Inflammatory macrophage treated with lipopolysaccharide for 1 hour (primary cell): ENCODE measurements around the gene SPATS2L.

Experiments
- DNase-seq, 2 donors: peaks; one replicate each; pipeline ENCODE4 v3.0.0-alpha.2; 2020 to 2022

Gene SPATS2L

DNA sequence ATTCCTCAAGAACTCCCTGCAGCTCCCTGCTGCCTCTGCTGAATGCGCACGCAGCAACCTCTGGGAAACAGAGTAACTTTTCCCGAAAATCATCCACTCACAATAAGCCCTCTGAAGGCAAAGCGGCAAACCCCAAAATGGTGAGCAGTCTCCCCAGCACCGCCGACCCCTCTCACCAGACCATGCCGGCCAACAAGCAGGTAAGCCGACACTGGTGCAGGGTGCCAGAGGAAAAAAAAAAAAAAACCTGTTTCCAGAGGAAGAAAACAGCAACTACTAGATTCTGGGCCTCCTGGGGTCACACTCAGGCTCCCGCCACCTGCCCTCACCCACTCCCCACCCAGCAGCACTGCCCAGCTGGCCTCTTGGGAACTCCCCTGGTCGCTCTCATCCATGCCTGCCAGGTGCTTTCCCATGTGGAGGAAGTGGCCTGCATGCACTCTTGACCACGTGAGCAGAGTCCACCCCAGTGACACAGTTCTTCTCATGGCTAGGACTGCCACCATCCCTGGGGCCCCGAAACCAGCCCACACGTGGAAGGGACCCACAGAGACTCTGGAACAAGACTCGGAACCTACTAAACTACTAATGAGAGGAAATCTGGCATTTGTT lies 166.5 kb downstream of the SPATS2L start:
- no peak for DNase-seq

- no peak for DNase-seq
These were observed 169.3 kb downstream of the SPATS2L start for GRCh38 chr2:200475795-200476194.

- DNase-seq, result no peak
These were observed 170.3 kb downstream of the SPATS2L start for GRCh38 chr2:200476836-200477235.

DNA sequence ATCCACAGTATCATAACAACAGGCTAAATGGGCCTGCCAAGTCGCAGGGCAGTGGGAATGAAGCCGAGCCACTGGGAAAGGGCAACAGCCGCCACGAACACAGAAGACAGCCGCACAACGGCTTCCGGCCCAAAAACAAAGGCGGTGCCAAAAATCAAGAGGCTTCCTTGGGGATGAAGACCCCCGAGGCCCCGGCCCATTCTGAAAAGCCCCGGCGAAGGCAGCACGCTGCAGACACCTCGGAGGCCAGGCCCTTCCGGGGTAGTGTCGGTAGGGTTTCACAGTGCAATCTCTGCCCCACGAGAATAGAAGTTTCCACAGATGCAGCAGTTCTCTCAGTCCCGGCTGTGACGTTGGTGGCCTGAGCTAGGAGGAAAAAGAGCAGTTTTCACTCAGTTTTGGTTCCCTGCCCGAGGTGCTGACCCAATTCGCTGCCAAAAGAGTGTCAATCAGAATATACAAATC lies 171.2 kb downstream of the SPATS2L start:
- no peak for DNase-seq

DNA sequence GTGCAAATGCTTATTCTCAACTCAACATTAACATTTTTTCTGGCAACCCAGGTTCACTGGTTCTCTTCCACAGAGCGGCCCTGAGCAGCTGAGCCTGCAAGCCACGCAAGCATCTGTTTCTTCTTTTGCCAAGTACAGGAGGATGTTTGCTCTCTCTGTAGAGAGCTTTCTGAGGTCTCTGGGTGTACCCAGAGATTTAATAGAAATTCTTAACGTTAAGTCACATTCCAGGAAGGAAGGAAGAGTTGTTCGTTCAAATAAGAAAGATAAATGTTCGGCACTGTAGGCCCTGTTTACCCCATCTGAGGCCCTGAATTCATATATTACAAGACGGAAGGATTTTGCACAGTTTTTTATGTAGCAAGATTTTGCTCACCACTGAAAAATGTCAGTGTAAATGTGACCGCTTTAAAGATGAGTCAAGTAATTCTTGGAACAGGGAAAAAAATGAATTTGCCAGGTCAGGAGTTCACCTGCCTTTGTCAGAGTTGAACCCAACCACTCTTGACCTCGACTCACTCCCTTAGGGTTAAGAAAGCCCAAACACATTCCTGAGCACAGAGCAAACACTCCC lies 173.3 kb downstream of the SPATS2L start:
- no peak for DNase-seq

GRCh38 chr2:200482194-200482593 lies 175.7 kb downstream of the SPATS2L start:
- no peak for DNase-seq

GRCh38 chr2:200483729-200484198 lies 177.3 kb downstream of the SPATS2L start:
- DNase-seq, result peak in 1 of 2 donors; percentile 27

- no peak for DNase-seq
These were observed 178.4 kb downstream of the SPATS2L start for GRCh38 chr2:200484934-200485333.

DNA sequence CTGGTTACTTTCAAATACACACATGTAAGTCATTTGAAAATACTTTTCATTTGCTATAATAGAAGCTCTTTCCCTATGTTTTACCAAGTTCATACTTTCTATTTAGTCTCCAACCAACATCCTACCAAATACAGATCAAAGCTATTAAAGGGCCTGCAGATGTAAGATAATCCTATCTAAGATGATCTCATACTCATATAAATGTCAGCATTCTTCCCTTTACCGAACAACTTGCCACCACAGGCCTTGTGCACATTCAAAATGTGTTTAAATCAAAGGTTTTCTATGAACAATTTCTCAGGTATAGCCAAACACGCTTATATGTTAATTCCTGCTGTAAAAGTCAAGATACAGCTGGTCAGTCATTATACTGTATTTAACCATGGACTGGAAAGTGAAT lies 180.0 kb downstream of the SPATS2L start:
- DNase-seq, result no peak

- DNase-seq, result no peak
These were observed 181.7 kb downstream of the SPATS2L start for GRCh38 chr2:200488169-200488568.

- no peak for DNase-seq
These were observed 183.5 kb downstream of the SPATS2L start for GRCh38 chr2:200490001-200490400.

GRCh38 chr2:200492656-200493055 lies 186.2 kb downstream of the SPATS2L start:
- DNase-seq, result no peak

DNA sequence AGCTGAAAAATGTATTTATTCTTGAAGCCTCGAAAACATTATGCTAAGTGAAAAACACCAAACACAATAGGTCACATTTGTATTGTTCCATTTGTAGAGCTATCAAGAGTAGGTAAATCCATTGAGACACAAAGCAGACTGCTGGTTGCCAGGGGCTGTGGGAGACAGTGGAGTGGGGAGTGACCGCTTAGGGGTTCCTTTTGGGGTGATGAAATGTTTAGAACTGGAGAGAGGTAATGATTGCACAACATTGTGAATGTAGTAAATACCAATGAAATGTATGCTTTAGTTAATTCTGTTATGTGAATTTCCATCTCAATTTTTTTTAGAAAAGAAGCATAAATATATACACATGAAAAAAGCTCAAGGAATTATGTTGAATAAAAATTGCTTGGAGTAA lies 187.6 kb downstream of the SPATS2L start:
- no peak for DNase-seq

DNA sequence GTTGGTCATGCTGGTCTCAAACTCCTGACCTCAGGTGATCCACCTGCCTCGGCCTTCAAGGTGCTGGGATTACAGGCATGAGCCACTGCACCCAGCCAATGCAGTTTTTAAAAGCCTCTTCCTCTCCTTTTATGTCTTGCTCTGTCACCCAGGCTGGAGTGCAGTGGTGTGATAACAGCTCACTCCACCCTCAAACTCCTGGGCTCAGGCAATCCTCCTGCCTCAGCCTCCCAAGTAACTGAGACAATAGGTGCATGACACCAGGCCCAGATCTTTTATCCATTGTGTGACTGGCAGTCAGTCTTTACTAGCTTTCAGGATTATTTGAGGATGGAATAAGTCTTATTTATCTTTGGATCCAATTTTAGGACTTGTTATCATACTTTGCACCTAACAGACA lies 190.2 kb downstream of the SPATS2L start:
- no peak for DNase-seq

- no peak for DNase-seq
These were observed 192.1 kb downstream of the SPATS2L start for GRCh38 chr2:200498402-200499162.

DNA sequence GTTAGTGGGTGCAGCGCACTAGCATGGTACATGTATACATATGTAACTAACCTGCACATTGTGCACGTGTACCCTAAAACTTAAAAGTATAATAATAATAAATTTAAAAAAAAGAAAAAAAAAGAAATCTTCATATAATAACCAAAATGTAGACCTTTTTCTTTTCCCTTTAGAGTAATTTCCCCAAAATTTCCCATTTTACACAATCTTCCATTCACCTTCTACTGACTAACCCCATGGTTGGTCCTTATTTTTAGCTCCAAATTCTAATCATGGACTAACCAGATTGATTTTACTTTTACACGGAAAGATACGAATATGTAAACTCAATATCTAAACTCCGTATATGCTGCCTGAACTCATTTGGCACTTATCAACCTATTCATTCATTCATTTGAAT lies 195.7 kb downstream of the SPATS2L start:
- peak in 1 of 2 donors; percentile 51 for DNase-seq

- DNase-seq, result no peak
These were observed 200.2 kb downstream of the SPATS2L start for GRCh38 chr2:200506679-200507078.

DNA sequence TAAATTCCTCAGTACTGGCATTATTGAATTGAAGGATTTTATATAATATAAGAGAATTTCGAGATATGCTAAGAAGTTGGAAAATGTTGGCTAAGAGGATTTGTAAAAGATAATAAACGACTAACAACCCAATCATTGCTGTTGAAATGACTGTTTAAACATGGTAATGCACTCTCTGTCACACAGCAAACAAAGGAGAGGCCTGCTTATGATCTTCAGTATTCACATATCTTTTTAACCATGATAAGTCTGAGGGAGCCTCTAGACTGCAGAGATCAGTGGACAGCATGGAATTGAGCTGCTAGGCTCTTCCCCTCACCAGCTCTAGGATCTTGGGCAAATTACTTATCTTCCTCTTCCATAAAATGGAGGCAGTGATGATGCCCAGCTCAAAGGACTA lies 200.7 kb downstream of the SPATS2L start:
- no peak for DNase-seq

GRCh38 chr2:200509235-200509611 lies 202.7 kb downstream of the SPATS2L start:
- peak in 1 of 2 donors; percentile 8 for DNase-seq

DNA sequence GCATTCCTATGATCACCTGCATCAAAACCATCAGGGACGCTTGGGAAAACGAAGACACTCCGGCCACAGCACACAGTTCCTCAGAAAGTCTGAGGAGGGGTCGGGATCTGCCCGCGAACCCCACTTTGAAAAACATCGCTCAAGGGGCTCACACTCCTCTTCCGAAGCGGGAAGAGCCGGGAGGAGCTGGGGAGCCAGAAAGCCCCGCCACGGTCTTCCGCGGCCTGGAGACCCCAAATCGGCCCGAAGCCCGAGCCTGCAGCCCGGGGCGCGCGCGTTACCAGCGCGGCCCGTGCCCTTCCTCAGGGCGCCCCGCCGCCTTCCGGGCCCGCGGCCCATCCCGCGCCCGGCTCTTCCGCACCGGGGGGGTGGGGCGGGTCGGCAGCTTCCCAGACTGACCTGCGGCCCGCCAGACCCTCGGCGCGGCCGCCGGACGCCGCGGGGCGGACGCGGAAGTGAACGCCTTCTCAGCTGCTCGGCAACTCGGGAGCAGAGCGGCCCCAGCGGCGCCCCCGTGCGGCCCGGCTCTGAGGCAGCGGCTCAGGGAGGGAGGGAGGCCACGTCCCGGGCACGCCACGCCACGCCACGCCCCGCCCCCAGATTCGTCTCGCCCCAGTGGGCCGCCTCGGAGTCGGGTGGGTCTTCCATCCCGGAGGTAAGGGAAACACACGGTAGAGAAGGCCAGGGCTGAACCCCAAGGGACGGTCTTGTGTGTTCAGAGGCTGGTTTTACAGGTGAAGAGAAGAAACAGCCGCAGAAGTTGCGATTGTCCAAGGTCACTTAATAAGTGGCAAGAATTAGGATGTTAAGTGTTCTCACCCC lies 203.3 kb downstream of the SPATS2L start, which contains the start of gene KCTD18:
Gene KCTD18 (minus strand): TSS at position 457 of the 822 bp plus-strand sequence. CDS start 3,052 bp downstream, outside the sequence.
- DNase-seq, result peak; percentile 85 to 92

- DNase-seq, result no peak
These were observed 208.7 kb downstream of the SPATS2L start for GRCh38 chr2:200515155-200515554.

DNA sequence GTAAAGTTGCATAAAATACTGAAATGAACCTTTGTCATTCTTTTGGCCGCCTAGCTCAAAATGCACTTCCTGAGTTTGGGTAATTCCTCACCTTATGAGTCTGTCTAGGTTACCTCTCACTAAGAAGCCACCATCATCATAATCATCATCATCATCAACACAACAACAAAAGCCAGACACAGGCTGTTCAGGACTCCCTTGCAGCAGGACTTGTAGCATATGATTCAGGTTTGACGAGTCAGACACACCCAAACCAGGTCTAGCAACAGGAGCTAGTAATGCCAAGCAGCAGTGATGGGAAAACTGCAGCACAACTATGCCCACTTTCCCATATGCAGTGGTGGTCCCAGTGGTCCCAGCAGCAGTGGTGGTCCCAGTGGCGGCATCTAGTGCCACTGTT lies 216.7 kb downstream of the SPATS2L start:
- no peak for DNase-seq

- DNase-seq, result no peak
These were observed 217.1 kb downstream of the SPATS2L start for GRCh38 chr2:200523604-200524003.
